BE2C (cell line): ENCODE measurements around the gene CYP21A2.
A peak's percentile ranks its signal among the peaks of the same experiment; 100 is the strongest.
"Not testable (repeated sequence)": the region's sequence is repeated elsewhere in the genome, so short reads cannot be mapped to it uniquely, and the experiment has no call there.

ENCODE experiments used
- DNase-seq: peaks from one replicate; pipeline ENCODE4 v3.0.0-alpha.2; 2020
- H3K27me3 ChIP-seq: fragments of 250-450 bp; sonication (Bioruptor Pico); 2 replicates; pipeline ENCODE4 v1.5.1; 2020; ENCODE audit warnings: mild to moderate bottlenecking
- H3K36me3 ChIP-seq: fragments of 250-450 bp; sonication (Bioruptor Pico); 2 replicates; pipeline ENCODE4 v1.5.1; 2020; ENCODE audit warnings: mild to moderate bottlenecking
- H3K4me1 ChIP-seq: fragments of 250-450 bp; sonication (Bioruptor Pico); 2 replicates; pipeline ENCODE4 v1.5.1; 2020
- H3K4me3 ChIP-seq: 2 replicates; pipeline ENCODE4 v1.5.1; 2011; ENCODE audit warnings: low read depth, low read length
- H3K9me3 ChIP-seq: fragments of 250-450 bp; sonication (Bioruptor Pico); 2 replicates; pipeline ENCODE4 v1.5.1; 2020
- TF ChIP-seq, protein P1 (sequence below): IDR thresholded peaks from 2 replicates; pipeline ENCODE4 v1.5.1; 2012; ENCODE audit warnings: mild to moderate bottlenecking, low read depth, low read length

CYP21A2 gene

GRCh38 chr6:32044916-32045315, 6.7 kb downstream of the CYP21A2 start:
- H3K36me3 ChIP-seq, H3K4me1 ChIP-seq, H3K4me3 ChIP-seq, H3K27me3 ChIP-seq, H3K9me3 ChIP-seq, DNase-seq: not testable (repeated sequence)

DNA sequence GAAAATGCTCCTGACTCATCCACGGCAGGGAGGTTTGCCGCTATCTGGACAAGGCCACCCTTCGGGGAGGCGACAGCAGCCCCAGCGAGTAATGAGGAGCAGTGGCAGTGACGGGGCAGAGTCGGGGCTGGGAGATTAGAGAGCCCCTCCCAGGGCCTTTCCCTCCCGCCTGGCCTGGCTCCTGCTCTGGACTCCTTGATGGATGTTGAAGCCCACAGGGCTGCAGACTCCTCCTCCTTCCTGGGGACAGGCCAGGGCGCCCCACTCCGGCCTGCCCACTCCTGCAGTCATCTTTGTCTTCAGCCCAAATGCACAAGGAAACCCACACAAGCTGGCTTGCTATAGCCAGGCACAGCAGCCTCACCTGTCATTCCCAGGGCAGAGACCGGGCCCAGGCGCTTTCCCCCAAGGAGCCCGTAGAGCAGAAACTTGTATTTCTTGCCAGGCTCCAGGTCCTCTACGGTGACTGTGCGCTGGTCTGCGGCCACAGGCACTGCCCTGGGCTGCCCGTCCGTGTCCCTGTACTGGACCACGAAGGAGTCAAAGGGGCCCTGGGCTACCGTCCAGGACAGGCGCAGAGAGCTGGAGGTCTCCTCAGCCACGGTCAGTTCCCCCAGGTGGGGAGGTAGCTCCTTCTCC, 7.7 kb downstream of the CYP21A2 start:
- no peaks in the 10 kb centered on the region for H3K9me3 ChIP-seq
- no peaks in the 10 kb centered on the region for H3K4me1 ChIP-seq
- no peaks in the 10 kb centered on the region for H3K36me3 ChIP-seq
- H3K27me3 ChIP-seq = no peaks in the 10 kb centered on the region
- no peak for DNase-seq
- H3K4me3 ChIP-seq = no peak overlapping the region
- TF ChIP-seq, protein P1, sequence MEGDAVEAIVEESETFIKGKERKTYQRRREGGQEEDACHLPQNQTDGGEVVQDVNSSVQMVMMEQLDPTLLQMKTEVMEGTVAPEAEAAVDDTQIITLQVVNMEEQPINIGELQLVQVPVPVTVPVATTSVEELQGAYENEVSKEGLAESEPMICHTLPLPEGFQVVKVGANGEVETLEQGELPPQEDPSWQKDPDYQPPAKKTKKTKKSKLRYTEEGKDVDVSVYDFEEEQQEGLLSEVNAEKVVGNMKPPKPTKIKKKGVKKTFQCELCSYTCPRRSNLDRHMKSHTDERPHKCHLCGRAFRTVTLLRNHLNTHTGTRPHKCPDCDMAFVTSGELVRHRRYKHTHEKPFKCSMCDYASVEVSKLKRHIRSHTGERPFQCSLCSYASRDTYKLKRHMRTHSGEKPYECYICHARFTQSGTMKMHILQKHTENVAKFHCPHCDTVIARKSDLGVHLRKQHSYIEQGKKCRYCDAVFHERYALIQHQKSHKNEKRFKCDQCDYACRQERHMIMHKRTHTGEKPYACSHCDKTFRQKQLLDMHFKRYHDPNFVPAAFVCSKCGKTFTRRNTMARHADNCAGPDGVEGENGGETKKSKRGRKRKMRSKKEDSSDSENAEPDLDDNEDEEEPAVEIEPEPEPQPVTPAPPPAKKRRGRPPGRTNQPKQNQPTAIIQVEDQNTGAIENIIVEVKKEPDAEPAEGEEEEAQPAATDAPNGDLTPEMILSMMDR = no peak

DNA sequence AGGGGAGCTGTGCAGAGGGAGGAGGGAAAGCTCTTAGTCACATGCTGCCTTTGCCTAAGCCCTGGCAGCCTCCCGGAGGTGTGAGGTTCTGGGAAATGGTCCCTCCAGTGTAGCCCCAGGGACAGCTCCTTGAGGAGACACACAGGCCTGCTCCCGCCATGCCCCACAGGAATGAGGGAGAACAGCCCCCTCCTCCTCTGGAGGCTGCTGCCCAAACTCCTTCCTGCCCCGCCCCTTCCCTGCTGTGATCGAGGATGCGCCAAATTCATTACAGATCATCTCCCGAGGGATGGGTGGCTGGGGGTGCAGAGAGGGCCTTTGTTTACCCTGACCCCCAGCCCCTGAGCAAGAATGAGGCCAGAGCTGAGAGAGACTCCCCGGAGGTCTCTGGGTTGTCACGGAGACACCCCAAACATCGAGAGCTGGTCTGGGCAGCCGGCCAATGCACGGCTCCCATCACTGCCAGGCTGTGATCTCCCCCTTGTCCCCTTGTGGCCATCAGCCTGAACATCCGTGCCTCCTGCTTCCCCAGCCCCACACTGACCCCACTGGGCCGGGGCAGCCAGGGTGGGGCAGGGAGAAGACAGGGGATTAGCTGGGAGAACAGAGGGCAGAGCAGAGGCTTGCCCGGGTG, 8.4 kb downstream of the CYP21A2 start:
- peak; percentile 46 for DNase-seq
- TF ChIP-seq, protein P1 = no peak

DNA sequence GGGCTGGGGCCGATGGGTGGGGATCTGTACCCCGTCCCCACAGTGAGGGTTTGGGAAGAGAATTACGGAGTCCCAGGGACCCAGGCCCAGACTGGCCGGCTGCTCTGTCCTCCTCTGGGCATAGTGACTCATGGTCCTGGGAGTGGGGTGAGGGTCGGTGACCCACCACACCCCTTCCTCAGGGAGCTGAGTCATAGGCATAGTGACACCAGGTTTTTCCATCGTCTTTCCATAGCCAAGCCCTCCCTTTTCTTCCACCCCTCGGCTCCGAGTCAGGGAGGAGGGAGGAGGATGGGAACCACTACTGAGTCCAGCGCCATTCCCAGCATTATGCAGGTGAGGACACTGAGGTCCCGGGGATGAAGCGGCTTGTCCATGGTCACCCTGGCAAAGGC, 8.9 kb downstream of the CYP21A2 start:
- Histone ChIP-seq H3K9me3 (no peaks in the 10 kb centered on the region), H3K4me1 (no peaks in the 10 kb centered on the region), H3K36me3 (no peaks in the 10 kb centered on the region), H3K27me3 (no peaks in the 10 kb centered on the region), H3K4me3 (no peak overlapping the region)
- no peak for DNase-seq
- TF ChIP-seq, protein P1 = no peak

More for the DNA sequence above, 8.4 kb downstream of the CYP21A2 start:
- no peaks in the 10 kb centered on the region for H3K36me3 ChIP-seq
- H3K4me1 ChIP-seq = no peaks in the 10 kb centered on the region
- no peaks in the 10 kb centered on the region for H3K27me3 ChIP-seq
- H3K9me3 ChIP-seq = no peaks in the 10 kb centered on the region
- H3K4me3 ChIP-seq = no peak overlapping the region

DNA sequence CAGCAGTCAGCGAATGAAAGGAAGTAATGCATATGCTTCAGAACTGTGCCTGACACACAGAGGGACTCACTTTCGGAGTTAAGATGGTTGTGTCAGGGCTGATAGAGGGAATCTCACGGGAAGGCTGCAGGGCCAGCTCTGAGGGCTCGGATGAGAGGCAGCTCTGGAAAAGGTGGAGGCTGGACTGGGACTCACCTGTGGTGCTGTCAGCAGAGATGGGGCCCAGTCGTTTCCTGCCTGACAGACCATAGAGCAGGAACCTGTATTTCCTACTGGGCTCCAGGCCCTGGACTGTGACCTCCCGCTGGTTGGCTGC, 9.3 kb downstream of the CYP21A2 start:
- DNase-seq = no peak
- Histone ChIP-seq H3K4me3 (no peak overlapping the region), H3K36me3 (no peaks in the 10 kb centered on the region), H3K9me3 (no peaks in the 10 kb centered on the region), H3K4me1 (no peaks in the 10 kb centered on the region), H3K27me3 (no peaks in the 10 kb centered on the region)
- TF ChIP-seq, protein P1 = no peak

DNA sequence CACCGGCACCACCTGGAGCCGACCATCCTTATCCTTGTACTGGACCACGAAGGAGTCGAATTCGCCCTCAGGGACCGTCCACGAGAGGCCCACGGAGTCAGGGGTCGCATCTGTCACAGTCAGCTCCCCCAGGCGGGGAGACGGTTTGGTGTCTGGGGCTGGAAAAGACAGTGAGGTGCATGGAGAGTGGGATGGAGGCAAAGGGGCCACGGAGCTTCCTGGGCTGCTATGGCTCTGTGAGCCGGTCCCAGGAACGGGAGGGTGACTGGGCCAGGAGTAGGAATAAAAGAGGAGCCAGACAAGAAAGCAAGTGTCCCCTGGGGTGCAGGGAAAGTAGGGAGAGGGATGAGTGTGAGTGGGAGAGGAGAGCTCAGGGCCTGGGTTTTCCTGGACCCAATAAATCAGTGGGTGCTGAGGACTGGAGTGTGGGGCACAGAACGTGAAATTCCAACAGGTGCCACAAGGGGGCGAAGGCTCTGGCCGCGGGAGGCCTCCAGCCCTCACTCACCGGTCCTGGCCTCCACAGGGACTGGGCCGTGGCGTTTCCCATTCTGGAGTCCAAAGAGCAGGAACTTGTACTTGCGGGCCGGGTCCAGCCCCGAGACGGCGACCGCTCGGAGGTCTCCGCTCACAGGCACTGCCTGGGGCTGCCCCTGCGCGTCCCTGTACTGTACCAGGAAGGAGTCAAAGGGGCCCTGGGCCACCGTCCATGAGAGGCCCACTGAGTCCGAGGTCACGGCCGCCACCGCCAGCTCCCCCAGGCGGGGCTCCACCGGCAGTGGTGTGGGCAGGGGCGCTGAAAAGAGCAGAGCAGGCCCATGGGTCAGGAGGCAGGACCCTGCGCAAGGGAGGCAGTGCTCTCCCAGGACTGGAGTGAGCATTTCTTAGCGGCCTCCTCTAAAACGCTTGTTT, 9.9 kb downstream of the CYP21A2 start:
- H3K27me3 ChIP-seq = no peaks in the 10 kb centered on the region
- peak; percentile 78 for DNase-seq
- H3K9me3 ChIP-seq = no peaks in the 10 kb centered on the region
- no peaks in the 10 kb centered on the region for H3K36me3 ChIP-seq
- no peak overlapping the region for H3K4me3 ChIP-seq
- TF ChIP-seq, protein P1 = peak; percentile 81
- no peaks in the 10 kb centered on the region for H3K4me1 ChIP-seq

DNA sequence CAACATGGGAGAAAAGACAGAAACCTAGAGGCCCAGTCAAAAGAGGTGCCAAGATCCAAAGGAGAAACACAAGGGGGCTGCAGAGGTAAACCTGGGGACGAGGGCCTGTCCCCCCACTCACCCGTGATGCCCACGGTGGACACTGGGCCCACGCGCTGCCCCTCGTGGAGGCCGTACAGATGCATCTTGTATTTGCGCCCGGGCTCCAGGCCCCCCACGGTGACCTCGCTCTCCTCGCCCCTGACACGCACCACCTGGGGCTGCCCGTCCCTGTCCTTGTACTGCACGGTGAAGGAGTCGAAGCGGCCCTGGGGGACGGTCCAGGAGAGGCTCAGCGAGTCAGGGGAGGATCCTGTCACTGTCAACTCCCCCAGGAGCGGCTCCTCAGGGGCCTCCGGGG, 10.9 kb downstream of the CYP21A2 start:
- not testable (repeated sequence) for H3K27me3 ChIP-seq, H3K4me3 ChIP-seq, H3K9me3 ChIP-seq, DNase-seq, H3K4me1 ChIP-seq, H3K36me3 ChIP-seq

DNA sequence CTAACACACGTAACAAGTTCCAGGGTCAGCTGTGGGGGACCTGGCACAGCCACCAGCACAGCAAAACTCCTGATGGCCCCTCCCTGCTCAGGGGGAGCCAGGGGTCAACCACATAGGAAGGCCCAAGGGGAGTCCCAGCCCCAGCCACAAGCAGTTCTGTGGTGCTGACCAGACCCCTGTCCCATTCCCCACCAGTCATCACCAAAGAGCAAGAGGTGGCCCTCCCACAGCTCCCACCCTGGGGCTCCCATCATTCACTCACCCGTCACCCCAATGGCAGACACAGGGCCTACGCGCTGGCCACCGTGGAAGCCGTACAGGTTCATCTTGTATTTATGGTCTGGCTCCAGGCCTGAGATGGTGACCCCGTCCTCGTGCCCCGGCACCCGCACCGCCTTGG, 11.5 kb downstream of the CYP21A2 start:
- not testable (repeated sequence) for H3K9me3 ChIP-seq, H3K36me3 ChIP-seq, H3K4me1 ChIP-seq, DNase-seq, H3K4me3 ChIP-seq, H3K27me3 ChIP-seq
